Spleen (tissue), 11 donors: ENCODE data around the gene GPRASP1. TPM values are rescaled to one million over a fixed set of nuclear protein-coding genes. Genes with fewer than 3 reads are reported as not detected.

ENCODE experiments used
- DNase-seq: peaks from one replicate; pipeline ENCODE4 v3.0.0-alpha.2; 2020
- H3K27ac ChIP-seq, 8 donors: fragments of 200-600 bp; sonication (generic) in 7 of 8; 1 replicate in 4 of 8; 2 replicates in 4 of 8; pipeline versions ENCODE4 v1.5.0 to v1.8.0; 2016 to 2021; ENCODE audit warnings: inconsistent platforms in 4 of 8, mild to moderate bottlenecking in 4 of 8, moderate library complexity in 1 of 8
- H3K27me3 ChIP-seq, 7 donors: fragments of 200-600 bp; sonication (generic) in 6 of 7; replicated peaks in 1 of 7; 1 replicate in 4 of 7; 2 replicates in 3 of 7; pipeline versions ENCODE4 v1.5.0 to v1.8.0; 2016 to 2021; ENCODE audit warnings: inconsistent platforms in 3 of 7, mild to moderate bottlenecking in 1 of 7
- H3K36me3 ChIP-seq, 6 donors: fragments of 200-600 bp; sonication (generic) in 5 of 6; 1 replicate in 4 of 6; 2 replicates in 2 of 6; pipeline versions ENCODE4 v1.5.0 to v1.8.0; 2016 to 2021; ENCODE audit warnings: inconsistent platforms in 2 of 6
- H3K4me1 ChIP-seq, 6 donors: fragments of 200-600 bp; sonication (generic) in 5 of 6; 1 replicate in 3 of 6; 2 replicates in 3 of 6; pipeline versions ENCODE4 v1.5.0 to v1.8.0; 2016 to 2021; ENCODE audit warnings: inconsistent platforms in 3 of 6
- H3K4me3 ChIP-seq, 8 donors: fragments of 200-600 bp; sonication (generic) in 7 of 8; 1 replicate in 4 of 8; 2 replicates in 4 of 8; pipeline versions ENCODE4 v1.5.0 to v1.8.0; 2016 to 2021; ENCODE audit warnings: inconsistent platforms in 4 of 8, mild to moderate bottlenecking in 4 of 8, moderate library complexity in 2 of 8
- H3K9me3 ChIP-seq, 8 donors: fragments of 200-600 bp; sonication (generic) in 7 of 8; 1 replicate in 4 of 8; 2 replicates in 4 of 8; pipeline versions ENCODE4 v1.5.0 to v1.8.0; 2016 to 2021; ENCODE audit warnings: inconsistent platforms in 4 of 8
- POLR2A ChIP-seq, 3 donors: fragments of 450-650 bp; IDR thresholded peaks; one replicate each; pipeline ENCODE4 v1.5.1; 2017; ENCODE audit warnings: antibody characterized with exemption in 3 of 3, mild to moderate bottlenecking in 1 of 3
- POLR2AphosphoS5 ChIP-seq, 3 donors: sonication (generic); formaldehyde crosslinking; IDR thresholded peaks; one replicate each; pipeline ENCODE4 v1.5.1; 2017; ENCODE audit warnings: antibody characterized with exemption in 3 of 3
- WGBS, 5 donors: extraction: QIAGEN DNeasy Blood & Tissue Kit in 3 of 5; methylation state at CpG; one replicate each; pipeline versions ENCODE4 v1.1.5 to v1.1.7; 2013 to 2018; 5-methylcytosine and 5-hydroxymethylcytosine counted together
- intact Hi-C: fragments of 100-400 bp; cut with DNase I; formaldehyde crosslinking; loops from one replicate; pipeline ENCODE4 v1.15.0; 2023; ENCODE audit warnings: low total_unique reads
- polyA plus RNA-seq, 3 donors: library from polyadenylated mRNA; stranded (reverse); fragments of 200-250 nt; gene quantifications; one replicate each; pipeline ENCODE4 v1.2.1, GENCODE V29; 2013
- total RNA-seq, 7 donors: library from RNA; depleted of rRNA in 3 of 7; stranded (reverse); fragments of >200 nt in 3 of 7; fragmentation: NEBNext Ultra II Directional in 4 of 7; extraction: Animal tissue kit (Norgen Biotek cat#: 25700) in 4 of 7; gene quantifications; one replicate each; pipeline versions ENCODE4 v1.1.0 to v1.2.1, GENCODE V29; 2016 to 2021
- TF ChIP-seq, protein P1 (sequence below), 11 experiments: fragments of 200-600 bp in 7 of 11; fragments of 450-650 bp in 4 of 11; sonication (generic) in 4 of 11; IDR thresholded peaks in 8 of 11; conservative IDR thresholded peaks in 3 of 11; 1 replicate in 7 of 11; 2 replicates in 4 of 11; pipeline versions ENCODE4 v1.4.0 to v1.8.0; 2016 to 2021; ENCODE audit warnings: antibody characterized with exemption in 11 of 11, inconsistent platforms in 4 of 11, mild to moderate bottlenecking in 1 of 11
- donor health status: healthy with polysubstance abuse.
- donor health status: DM: no; HTN: no; CAD: no; lungs with moderate emphysema.
- donor health status: DM: no; HTN: no; CAD: no.
- donor health status: Bipolar disorder and iron deficiency.
- donor health status: healthy.
- donor health status: DM: no; HTN: no; CAD: no.
- donor health status: DM: yes; HTN: yes; CAD: no.

GPRASP1 gene
- total and polyA plus RNA-seq, 10 donors = 3.0 to 20.5 (median 12.7) TPM

DNA sequence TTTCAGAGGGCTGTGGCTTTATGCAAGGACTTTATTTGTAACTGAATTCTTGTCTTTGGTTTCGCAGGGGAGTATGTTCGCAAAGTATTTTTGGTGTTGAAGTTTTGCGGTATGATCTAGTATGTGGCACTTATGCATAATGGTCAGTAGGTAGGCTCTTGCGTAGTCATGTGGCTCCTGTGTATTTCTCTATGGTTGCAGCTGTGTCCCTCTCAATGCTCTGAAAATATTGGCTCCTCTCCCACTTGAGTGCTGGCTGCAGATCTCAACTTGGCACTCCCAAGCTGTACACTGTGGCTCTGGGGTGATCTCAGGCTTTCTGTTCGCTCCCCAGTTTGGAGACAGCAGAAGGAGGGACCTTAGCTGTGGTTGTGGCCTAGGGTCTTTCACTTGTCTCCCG, 27.2 kb upstream of the GPRASP1 start:
- TF ChIP-seq POLR2AphosphoS5 (IDR thresholded peaks at IDR 0.05) (no peak), POLR2A (IDR thresholded peaks at IDR 0.05) (no peak)
- TF ChIP-seq, protein P1, sequence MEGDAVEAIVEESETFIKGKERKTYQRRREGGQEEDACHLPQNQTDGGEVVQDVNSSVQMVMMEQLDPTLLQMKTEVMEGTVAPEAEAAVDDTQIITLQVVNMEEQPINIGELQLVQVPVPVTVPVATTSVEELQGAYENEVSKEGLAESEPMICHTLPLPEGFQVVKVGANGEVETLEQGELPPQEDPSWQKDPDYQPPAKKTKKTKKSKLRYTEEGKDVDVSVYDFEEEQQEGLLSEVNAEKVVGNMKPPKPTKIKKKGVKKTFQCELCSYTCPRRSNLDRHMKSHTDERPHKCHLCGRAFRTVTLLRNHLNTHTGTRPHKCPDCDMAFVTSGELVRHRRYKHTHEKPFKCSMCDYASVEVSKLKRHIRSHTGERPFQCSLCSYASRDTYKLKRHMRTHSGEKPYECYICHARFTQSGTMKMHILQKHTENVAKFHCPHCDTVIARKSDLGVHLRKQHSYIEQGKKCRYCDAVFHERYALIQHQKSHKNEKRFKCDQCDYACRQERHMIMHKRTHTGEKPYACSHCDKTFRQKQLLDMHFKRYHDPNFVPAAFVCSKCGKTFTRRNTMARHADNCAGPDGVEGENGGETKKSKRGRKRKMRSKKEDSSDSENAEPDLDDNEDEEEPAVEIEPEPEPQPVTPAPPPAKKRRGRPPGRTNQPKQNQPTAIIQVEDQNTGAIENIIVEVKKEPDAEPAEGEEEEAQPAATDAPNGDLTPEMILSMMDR (IDR thresholded peaks at IDR 0.05 in 8 of 11, conservative IDR thresholded peaks at IDR 0.05 in 3 of 11) = no peak
- no peaks in the 10 kb centered on the region for H3K27me3 ChIP-seq
- no peak overlapping the region for H3K27ac ChIP-seq
- no peak overlapping the region for H3K4me3 ChIP-seq
- DNase-seq = no peak
- peaks cover 0 to 4% (median 0%) of the 10 kb centered on the region in 6 donors for H3K36me3 ChIP-seq
- H3K4me1 ChIP-seq = no peaks in the 10 kb centered on the region
- intact Hi-C loops = no loop called here
- peaks cover 0 to 40% (median 16%) of the 10 kb centered on the region in 8 donors for H3K9me3 ChIP-seq
- WGBS, 5 donors = 72 to 96% (median 86%) methylated on average over 4 to 6 of the region's 6 CpGs

DNA sequence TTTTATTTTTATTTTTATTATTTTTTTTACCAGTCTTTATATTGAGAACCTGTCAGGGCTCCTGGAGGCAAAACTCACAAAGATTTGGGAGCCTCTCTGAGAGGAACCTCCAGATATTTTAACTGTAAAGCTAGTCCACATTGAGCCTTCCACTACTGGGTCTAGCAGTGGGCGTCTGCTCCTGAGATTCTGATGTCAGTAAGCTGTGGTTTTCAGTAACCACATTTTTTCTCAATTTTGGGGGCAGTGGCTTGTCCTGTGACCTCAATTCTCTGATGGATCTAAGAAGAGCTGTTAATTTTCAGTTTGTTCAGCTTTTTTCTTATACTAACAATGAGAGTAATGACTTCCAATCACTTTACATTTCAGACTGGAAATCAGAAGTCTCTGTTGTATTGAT, 23.6 kb upstream of the GPRASP1 start:
- WGBS, 5 donors = 9 to 70% (median 43%) methylated on average over 1 of the region's 1 CpG
- TF ChIP-seq POLR2AphosphoS5 (IDR thresholded peaks at IDR 0.05) = no peak
- TF ChIP-seq, protein P1 (IDR thresholded peaks at IDR 0.05 in 8 of 11, conservative IDR thresholded peaks at IDR 0.05 in 3 of 11) = no peak
- TF ChIP-seq POLR2A (IDR thresholded peaks at IDR 0.05) = no peak
- Histone ChIP-seq H3K27me3 (no peaks in the 10 kb centered on the region), H3K9me3 (peaks cover 0 to 10% (median 0%) of the 10 kb centered on the region in 8 donors), H3K36me3 (peaks cover 0 to 4% (median 0%) of the 10 kb centered on the region in 6 donors), H3K4me1 (no peaks in the 10 kb centered on the region), H3K4me3 (no peak overlapping the region), H3K27ac (no peak overlapping the region)
- intact Hi-C loops = no loop called here
- no peak for DNase-seq

GRCh38 chrX:102637561-102637960, 13.7 kb upstream of the GPRASP1 start:
- H3K4me3 ChIP-seq = no peak overlapping the region
- intact Hi-C loops = no loop called here
- WGBS, 5 donors = 49 to 98% (median 88%) methylated on average over 1 of the region's 1 CpG
- no peaks in the 10 kb centered on the region for H3K36me3 ChIP-seq
- H3K4me1 ChIP-seq = no peaks in the 10 kb centered on the region
- H3K27me3 ChIP-seq = no peaks in the 10 kb centered on the region
- H3K27ac ChIP-seq = no peak overlapping the region
- H3K9me3 ChIP-seq = peaks cover 0 to 10% (median 4%) of the 10 kb centered on the region in 8 donors
- DNase-seq = no peak
- TF ChIP-seq, protein P1 (IDR thresholded peaks at IDR 0.05 in 8 of 11, conservative IDR thresholded peaks at IDR 0.05 in 3 of 11) = no peak
- TF ChIP-seq POLR2A (IDR thresholded peaks at IDR 0.05) = no peak
- TF ChIP-seq POLR2AphosphoS5 (IDR thresholded peaks at IDR 0.05) = no peak

GRCh38 chrX:102650903-102651241, 411 bp upstream of the GPRASP1 start:
- TF ChIP-seq POLR2A (IDR thresholded peaks at IDR 0.05) = no peak
- TF ChIP-seq POLR2AphosphoS5 (IDR thresholded peaks at IDR 0.05) = no peak
- TF ChIP-seq, protein P1 (IDR thresholded peaks at IDR 0.05 in 8 of 11, conservative IDR thresholded peaks at IDR 0.05 in 3 of 11) = no peak
- intact Hi-C loops = loop anchor here (10.0 kb wide), 1 partner anchor 64 kb away; the partner anchor contains the start of gene GPRASP2
- no peak for DNase-seq
- peak overlapping the region; percentile 7 to 78 (median 71) for H3K27ac ChIP-seq
- H3K27me3 ChIP-seq = no peaks in the 10 kb centered on the region
- H3K36me3 ChIP-seq = no peaks in the 10 kb centered on the region
- H3K9me3 ChIP-seq = no peaks in the 10 kb centered on the region
- peak overlapping the region; percentile 40 to 77 (median 49) for H3K4me3 ChIP-seq
- WGBS, 5 donors = 1 to 72% (median 17%) methylated on average over 14 to 23 of the region's 23 CpGs; no CpG with 5 or more reads in 1 of the 5 donors
- H3K4me1 ChIP-seq = peaks cover 0 to 6% (median 0%) of the 10 kb centered on the region in 6 donors
